Activated B cell treated with CpG ODN at 0.5 μM for 24 hours (primary cell): ENCODE results near the gene NAV1. TPM values are rescaled to one million over a fixed set of nuclear protein-coding genes. Genes with fewer than 3 reads are reported as not detected.

Experiments used
- ATAC-seq: fragments of 200-7000 bp; cut with Tn5 transposase; one replicate; pipeline ENCODE4 v1.10.0; 2021; ENCODE audit warnings: low read depth, mild to moderate bottlenecking, moderate library complexity
- CTCF ChIA-PET: fragments of 350-600 bp; sonication (Branson Sonifier 250); formaldehyde crosslinking; loops from one replicate; lab custom pipeline; 2021; ENCODE audit warnings: antibody characterized with exemption; lab: Charles Lee
- POLR2A ChIA-PET: fragments of 350-600 bp; sonication (Branson Sonifier 250); formaldehyde crosslinking; loops from one replicate; lab custom pipeline; 2021; ENCODE audit warnings: antibody characterized with exemption; lab: Charles Lee
- DNase-seq: peaks from one replicate; pipeline ENCODE4 v3.0.0; 2022
- H3K27ac Mint-ChIP-seq: one replicate; pipeline ENCODE4 v1.8.0; 2020; ENCODE audit warnings: mixed read lengths
- H3K27me3 Mint-ChIP-seq: one replicate; pipeline ENCODE4 v1.8.0; 2021; ENCODE audit warnings: mixed read lengths
- H3K36me3 Mint-ChIP-seq: one replicate; pipeline ENCODE4 v1.8.0; 2021; ENCODE audit warnings: low read depth, mixed read lengths
- H3K4me1 Mint-ChIP-seq: one replicate; pipeline ENCODE4 v1.8.0; 2021; ENCODE audit warnings: mixed read lengths
- H3K4me3 Mint-ChIP-seq: one replicate; pipeline ENCODE4 v1.8.0; 2020; ENCODE audit warnings: mild to moderate bottlenecking, mixed read lengths
- H3K9me3 Mint-ChIP-seq: one replicate; pipeline ENCODE4 v1.8.0; 2020; ENCODE audit warnings: mixed read lengths
- CTCF ChIP-seq: fragments of 200-600 bp; IDR thresholded peaks from one replicate; pipeline ENCODE4 v1.8.0; 2022; ENCODE audit warnings: antibody characterized with exemption, mild to moderate bottlenecking
- intact Hi-C: fragments of 100-400 bp; cut with micrococcal nuclease; formaldehyde crosslinking; loops from one replicate; pipeline ENCODE4 v1.15.1; 2024
- total RNA-seq: library from RNA; stranded (reverse); gene quantifications from 2 replicates; pipeline ENCODE4 v1.2.3, GENCODE V29; 2022

The NAV1 gene
- total RNA-seq, 1 donor from 2014 or later, result 2.0 TPM

- no peak overlapping the region for H3K4me3 Mint-ChIP-seq
- TF ChIP-seq CTCF, result no peak
- peaks cover 42% of the 10 kb centered on the region for H3K36me3 Mint-ChIP-seq
- peaks cover 7% of the 10 kb centered on the region for H3K4me1 Mint-ChIP-seq
- ATAC-seq, result no peak
- no peak for DNase-seq
- no peaks in the 10 kb centered on the region for H3K27me3 Mint-ChIP-seq
- no peaks in the 10 kb centered on the region for H3K9me3 Mint-ChIP-seq
- H3K27ac Mint-ChIP-seq, result peak overlapping the region; percentile 24
- intact Hi-C loops, result no loop called here
- CTCF ChIA-PET, result interaction anchor here (1.6 to 1.8 kb wide), 2 partner anchors 12 to 19 kb away, joined by 5 to 6 read pairs; no protein-coding TSS in a partner anchor
- POLR2A ChIA-PET, result no interaction called here
These were observed 44.9 kb upstream of the NAV1 start for GRCh38 chr1:201493757-201494617.

- CTCF ChIA-PET, result interaction anchor here (1.3 to 3.9 kb wide), 3 partner anchors 14 to 17 kb away, joined by 3 to 18 read pairs (median 9); no protein-coding TSS in a partner anchor
- Mint-ChIP-seq H3K4me3 (no peak overlapping the region), H3K27ac (no peak overlapping the region), H3K36me3 (peaks cover 42% of the 10 kb centered on the region), H3K4me1 (no peaks in the 10 kb centered on the region), H3K9me3 (no peaks in the 10 kb centered on the region), H3K27me3 (no peaks in the 10 kb centered on the region)
- intact Hi-C loops, result no loop called here
- DNase-seq (no peak), ATAC-seq (no peak)
- TF ChIP-seq CTCF, result no peak
- POLR2A ChIA-PET, result no interaction called here
These were observed 43.2 kb upstream of the NAV1 start for GRCh38 chr1:201495551-201496295.

- Mint-ChIP-seq H3K36me3 (peaks cover 42% of the 10 kb centered on the region), H3K4me1 (no peaks in the 10 kb centered on the region), H3K4me3 (no peak overlapping the region), H3K9me3 (no peaks in the 10 kb centered on the region), H3K27me3 (no peaks in the 10 kb centered on the region), H3K27ac (no peak overlapping the region)
- intact Hi-C loops, result no loop called here
- ATAC-seq (no peak), DNase-seq (no peak)
- POLR2A ChIA-PET, result no interaction called here
- CTCF ChIA-PET, result interaction anchor here (1.3 to 3.9 kb wide), 3 partner anchors 15 to 17 kb away, joined by 3 to 18 read pairs (median 9); no protein-coding TSS in a partner anchor
- no peak for TF ChIP-seq CTCF
These were observed 42.6 kb upstream of the NAV1 start for GRCh38 chr1:201496296-201496690.

GRCh38 chr1:201497935-201498509 lies 40.9 kb upstream of the NAV1 start:
- H3K27me3 Mint-ChIP-seq, result no peaks in the 10 kb centered on the region
- DNase-seq, result no peak
- no peak overlapping the region for H3K27ac Mint-ChIP-seq
- ChIA-PET POLR2A (no interaction called here), CTCF (interaction anchor here (1.4 to 3.9 kb wide), 2 partner anchors 15 to 16 kb away, joined by 5 to 18 read pairs; no protein-coding TSS in a partner anchor)
- no peak for ATAC-seq
- peaks cover 34% of the 10 kb centered on the region for H3K36me3 Mint-ChIP-seq
- H3K9me3 Mint-ChIP-seq, result no peaks in the 10 kb centered on the region
- no peaks in the 10 kb centered on the region for H3K4me1 Mint-ChIP-seq
- intact Hi-C loops, result no loop called here
- no peak for TF ChIP-seq CTCF
- no peak overlapping the region for H3K4me3 Mint-ChIP-seq
